ENCODE measurements around the gene SELENOP.

Gene SELENOP

GRCh38 chr5:42810834-42811590 is 680 bp downstream of the SELENOP start:
- no peak for DNase-seq
- Mint-ChIP-seq H3K27me3 (no peaks in the 10 kb centered on the region), H3K9me3 (no peaks in the 10 kb centered on the region), H3K4me3 (no peak overlapping the region), H3K27ac (no peak overlapping the region), H3K4me1 (ENCODE audit: low read depth) (peaks cover 6% of the 10 kb centered on the region), H3K36me3 (ENCODE audit: low read depth) (no peaks in the 10 kb centered on the region)

GRCh38 chr5:42808888-42809611 is 2.6 kb downstream of the SELENOP start:
- Mint-ChIP-seq H3K27me3 (no peaks in the 10 kb centered on the region), H3K9me3 (no peaks in the 10 kb centered on the region), H3K27ac (no peak overlapping the region), H3K4me1 (ENCODE audit: low read depth) (peaks cover 6% of the 10 kb centered on the region), H3K36me3 (ENCODE audit: low read depth) (no peaks in the 10 kb centered on the region), H3K4me3 (no peak overlapping the region)
- no peak for DNase-seq

GRCh38 chr5:42807722-42808447 is 3.8 kb downstream of the SELENOP start:
- Mint-ChIP-seq H3K9me3 (no peaks in the 10 kb centered on the region), H3K27ac (no peak overlapping the region), H3K4me1 (ENCODE audit: low read depth) (peaks cover 6% of the 10 kb centered on the region), H3K4me3 (no peak overlapping the region), H3K36me3 (ENCODE audit: low read depth) (no peaks in the 10 kb centered on the region), H3K27me3 (no peaks in the 10 kb centered on the region)
- no peak for DNase-seq

DNA sequence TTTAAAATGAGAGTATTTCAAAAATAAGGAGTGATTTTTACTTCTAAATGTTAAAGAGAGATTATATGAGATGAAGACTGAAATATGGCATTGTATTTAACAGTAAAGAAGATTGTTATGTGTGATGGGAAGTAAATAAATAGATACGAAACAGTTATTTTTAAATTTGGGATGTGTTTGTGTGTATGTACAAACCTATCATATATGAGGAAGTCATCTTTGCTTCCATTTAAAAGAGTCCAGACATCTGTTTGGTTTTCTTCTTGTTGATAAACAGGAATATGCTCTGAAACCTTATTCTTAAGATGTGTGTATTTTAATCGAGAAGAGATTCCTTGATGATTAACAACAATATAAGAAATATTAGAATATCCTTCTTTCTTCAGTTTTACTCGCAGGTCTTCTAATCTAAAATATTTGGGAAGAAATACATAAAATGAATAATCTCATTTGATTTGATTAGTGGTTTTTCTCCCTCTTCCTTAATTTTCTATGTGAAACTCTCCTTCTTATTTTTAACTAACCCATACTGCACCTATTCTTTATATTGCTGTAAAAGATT is 4.9 kb downstream of the SELENOP start:
- Mint-ChIP-seq H3K27me3 (no peaks in the 10 kb centered on the region), H3K9me3 (no peaks in the 10 kb centered on the region), H3K4me1 (ENCODE audit: low read depth) (peaks cover 2% of the 10 kb centered on the region), H3K4me3 (no peak overlapping the region), H3K27ac (no peak overlapping the region), H3K36me3 (ENCODE audit: low read depth) (peaks cover 3% of the 10 kb centered on the region)
- no peak for DNase-seq

DNA sequence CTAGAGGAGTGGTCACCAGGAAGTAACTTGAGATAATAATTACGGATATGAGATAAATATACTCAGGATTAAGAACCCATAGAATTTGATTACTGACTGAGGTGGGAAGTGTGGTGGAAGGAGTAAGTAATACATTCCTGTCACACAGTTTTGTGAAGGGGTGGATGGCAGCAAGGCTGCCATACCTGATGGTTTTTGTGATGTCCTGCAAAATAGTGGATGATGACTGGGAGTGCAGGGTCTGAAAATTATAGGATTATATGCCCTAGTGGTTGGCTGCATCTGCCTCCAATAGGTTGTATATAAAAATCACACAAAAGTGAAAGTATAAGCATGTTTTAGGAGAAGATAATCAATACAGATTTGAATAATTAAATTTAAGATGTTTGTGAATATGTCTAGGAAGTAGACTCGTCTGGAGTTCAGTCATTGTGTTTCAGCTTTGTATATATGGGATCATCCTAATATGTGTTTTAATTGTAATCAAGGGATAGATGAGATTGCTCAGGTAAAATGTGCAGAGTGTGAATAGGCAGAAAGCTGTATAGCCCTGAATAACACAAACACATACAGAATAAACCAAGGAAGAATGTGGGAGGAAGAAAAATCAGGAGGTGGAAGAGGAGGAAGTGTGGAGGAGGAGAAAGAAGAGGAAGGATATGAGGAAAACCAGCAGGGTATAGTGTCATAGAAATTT is 5.5 kb downstream of the SELENOP start:
- H3K27ac Mint-ChIP-seq = no peak overlapping the region

DNA sequence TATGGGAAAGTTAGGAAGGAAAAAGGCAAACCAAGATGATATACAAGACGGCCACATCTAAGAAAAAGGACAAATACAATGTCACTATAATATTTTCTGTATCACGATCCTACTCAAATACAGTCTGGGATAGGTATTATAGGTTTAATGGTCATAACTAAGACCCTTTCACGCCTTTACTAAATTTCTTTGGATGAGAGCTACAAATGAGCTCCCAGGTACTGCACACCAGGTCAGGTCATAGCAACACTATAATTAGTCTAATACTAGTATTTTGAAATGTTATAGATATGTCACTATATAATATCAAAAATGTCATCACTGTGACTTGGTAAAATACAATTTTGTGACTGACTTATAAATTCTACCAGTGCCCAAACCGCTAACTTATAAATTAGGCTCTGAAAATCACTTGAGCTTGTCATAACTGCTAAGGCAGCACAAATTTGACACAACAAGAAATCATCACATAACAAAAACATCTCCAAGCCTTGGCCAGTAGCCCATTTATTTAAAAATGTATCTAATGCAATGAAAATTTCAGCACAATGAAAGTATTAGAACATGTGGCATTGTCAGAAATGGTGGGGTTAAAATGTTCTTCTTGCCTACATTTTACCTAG is 6.9 kb downstream of the SELENOP start:
- Mint-ChIP-seq H3K36me3 (ENCODE audit: low read depth) (peaks cover 15% of the 10 kb centered on the region), H3K4me3 (no peak overlapping the region), H3K4me1 (ENCODE audit: low read depth) (no peaks in the 10 kb centered on the region), H3K27me3 (no peaks in the 10 kb centered on the region), H3K9me3 (no peaks in the 10 kb centered on the region), H3K27ac (no peak overlapping the region)
- DNase-seq = no peak

More for the DNA sequence above, 5.5 kb downstream of the SELENOP start:
- H3K4me3 Mint-ChIP-seq = no peak overlapping the region
- no peaks in the 10 kb centered on the region for H3K9me3 Mint-ChIP-seq
- DNase-seq = no peak
- H3K4me1 Mint-ChIP-seq (ENCODE audit: low read depth) = no peaks in the 10 kb centered on the region
- peaks cover 6% of the 10 kb centered on the region for H3K36me3 Mint-ChIP-seq (ENCODE audit: low read depth)
- H3K27me3 Mint-ChIP-seq = no peaks in the 10 kb centered on the region

DNA sequence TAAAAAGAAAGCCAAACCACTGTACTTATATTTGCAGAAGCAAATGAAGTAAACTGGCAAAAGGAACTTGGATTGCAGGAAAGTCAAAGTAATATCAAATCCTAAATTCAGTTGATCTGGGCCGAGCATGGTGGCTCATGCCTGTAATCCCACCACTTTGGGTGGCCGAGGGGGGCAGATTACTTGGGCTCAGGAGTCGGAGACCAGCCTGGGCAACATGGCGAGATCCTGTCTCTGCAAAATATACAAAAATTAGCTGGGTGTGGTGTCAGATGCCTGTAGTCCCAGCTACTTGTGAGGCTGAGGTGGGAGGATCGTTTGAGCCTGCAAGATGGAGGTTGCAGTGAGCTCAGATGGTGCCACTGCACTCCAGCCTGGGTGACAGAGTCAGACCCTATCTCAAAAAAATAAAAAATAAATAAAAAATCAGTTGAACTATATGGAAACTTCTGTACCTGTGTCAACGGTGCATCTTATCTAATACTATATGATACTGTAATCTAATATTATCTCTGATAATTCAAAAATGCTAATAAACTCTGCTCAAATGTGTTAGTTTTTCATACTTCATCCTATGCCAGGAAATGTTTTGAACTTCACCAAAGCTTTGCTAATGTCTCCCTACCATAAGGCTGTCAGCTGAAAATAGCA is 10.1 kb downstream of the SELENOP start:
- Mint-ChIP-seq H3K9me3 (no peaks in the 10 kb centered on the region), H3K27ac (no peak overlapping the region), H3K4me3 (no peak overlapping the region), H3K36me3 (ENCODE audit: low read depth) (peaks cover 31% of the 10 kb centered on the region), H3K4me1 (ENCODE audit: low read depth) (no peaks in the 10 kb centered on the region), H3K27me3 (no peaks in the 10 kb centered on the region)
- no peak for DNase-seq

DNA sequence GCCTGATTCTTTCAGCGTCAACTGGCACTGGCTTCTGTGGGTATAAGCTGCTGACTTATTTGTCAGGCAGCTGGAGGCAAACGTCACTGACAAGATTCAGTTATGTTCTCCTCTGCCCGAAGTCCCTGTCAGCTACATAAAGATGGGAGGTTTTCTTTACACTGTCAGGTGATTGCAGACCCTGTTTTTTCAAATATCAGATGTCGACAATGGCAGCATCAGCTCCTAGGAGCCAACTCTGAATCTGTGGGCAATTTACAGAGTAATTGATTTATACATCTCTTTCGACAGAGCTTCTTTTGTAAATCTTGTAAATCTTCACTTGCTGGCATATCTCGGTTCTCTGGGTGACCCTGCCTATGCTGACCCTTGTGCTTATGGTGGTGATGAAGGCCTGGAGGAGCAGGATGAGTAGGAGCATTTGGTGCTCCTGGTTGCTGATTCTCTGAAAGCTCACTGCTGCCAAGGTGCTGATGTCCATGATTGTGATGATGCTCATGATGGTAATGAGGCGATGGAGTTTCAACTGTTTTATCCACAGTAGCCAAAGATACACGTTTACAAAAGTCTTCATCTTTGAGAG is 10.9 kb downstream of the SELENOP start:
- no peaks in the 10 kb centered on the region for H3K4me1 Mint-ChIP-seq (ENCODE audit: low read depth)
- H3K4me3 Mint-ChIP-seq = no peak overlapping the region
- H3K27ac Mint-ChIP-seq = no peak overlapping the region
- DNase-seq = no peak
- H3K36me3 Mint-ChIP-seq (ENCODE audit: low read depth) = peaks cover 34% of the 10 kb centered on the region
- H3K27me3 Mint-ChIP-seq = no peaks in the 10 kb centered on the region
- no peaks in the 10 kb centered on the region for H3K9me3 Mint-ChIP-seq

- no peak for DNase-seq
- H3K9me3 Mint-ChIP-seq = peaks cover 2% of the 10 kb centered on the region
- no peaks in the 10 kb centered on the region for H3K4me1 Mint-ChIP-seq (ENCODE audit: low read depth)
- H3K36me3 Mint-ChIP-seq (ENCODE audit: low read depth) = peaks cover 34% of the 10 kb centered on the region
- no peak overlapping the region for H3K4me3 Mint-ChIP-seq
- H3K27ac Mint-ChIP-seq = no peak overlapping the region
- no peaks in the 10 kb centered on the region for H3K27me3 Mint-ChIP-seq
Measured at GRCh38 chr5:42799668-42800114, 12.0 kb downstream of the SELENOP start.

DNA sequence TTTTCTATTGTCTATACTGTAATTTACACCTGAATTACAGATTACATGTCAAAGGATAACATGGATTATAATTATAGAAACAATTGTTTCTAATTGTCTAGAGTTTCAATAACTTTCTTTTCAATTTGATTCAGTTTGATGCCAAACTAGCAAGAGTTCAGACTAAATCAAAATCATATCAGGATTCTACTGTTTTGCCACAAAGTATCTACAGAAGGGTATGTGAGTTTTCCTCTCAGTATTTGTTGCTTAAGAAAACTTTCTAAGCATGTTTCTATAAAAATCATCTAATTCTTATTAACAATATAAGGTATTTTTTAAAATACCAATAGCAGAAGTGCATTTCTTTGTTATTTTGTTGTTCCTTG is 12.5 kb downstream of the SELENOP start:
- Mint-ChIP-seq H3K9me3 (peaks cover 2% of the 10 kb centered on the region), H3K4me3 (no peak overlapping the region)

GRCh38 chr5:42798284-42799240 is 13.1 kb downstream of the SELENOP start:
- no peak overlapping the region for H3K27ac Mint-ChIP-seq
- no peaks in the 10 kb centered on the region for H3K4me1 Mint-ChIP-seq (ENCODE audit: low read depth)
- peaks cover 2% of the 10 kb centered on the region for H3K9me3 Mint-ChIP-seq
- no peak for DNase-seq
- no peaks in the 10 kb centered on the region for H3K27me3 Mint-ChIP-seq
- no peak overlapping the region for H3K4me3 Mint-ChIP-seq
- peaks cover 45% of the 10 kb centered on the region for H3K36me3 Mint-ChIP-seq (ENCODE audit: low read depth)

More for the DNA sequence above, 12.5 kb downstream of the SELENOP start:
- H3K27ac Mint-ChIP-seq = no peak overlapping the region
- peaks cover 39% of the 10 kb centered on the region for H3K36me3 Mint-ChIP-seq (ENCODE audit: low read depth)
- H3K27me3 Mint-ChIP-seq = no peaks in the 10 kb centered on the region
- DNase-seq = no peak
- no peaks in the 10 kb centered on the region for H3K4me1 Mint-ChIP-seq (ENCODE audit: low read depth)

DNA sequence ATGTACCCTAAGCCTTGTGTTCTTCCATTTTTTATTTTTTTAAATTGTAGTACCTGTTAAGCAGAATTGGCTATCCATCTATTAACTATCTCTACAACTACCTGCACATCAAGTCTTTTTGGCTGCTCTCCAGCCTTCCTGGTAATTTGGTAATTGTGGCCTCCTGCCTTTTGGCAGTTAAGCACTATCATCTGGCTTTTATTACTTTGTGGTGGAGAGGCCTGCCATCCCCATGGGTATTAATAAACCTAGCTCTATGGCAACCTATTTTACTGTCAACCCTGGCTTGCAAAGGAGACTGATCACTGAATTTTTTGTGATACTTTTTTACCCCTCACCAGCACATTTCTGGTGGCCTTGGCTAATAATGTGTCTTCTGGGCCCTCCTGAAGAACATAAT is 20.5 kb downstream of the SELENOP start:
- Mint-ChIP-seq H3K9me3 (peaks cover 21% of the 10 kb centered on the region), H3K27me3 (no peaks in the 10 kb centered on the region), H3K4me1 (ENCODE audit: low read depth) (no peaks in the 10 kb centered on the region), H3K4me3 (no peak overlapping the region), H3K27ac (no peak overlapping the region), H3K36me3 (ENCODE audit: low read depth) (peaks cover 66% of the 10 kb centered on the region)
- DNase-seq = no peak
